B cell (primary cell): Measurements from ENCODE around the gene HMOX1. TPM values are rescaled to one million over a fixed set of nuclear protein-coding genes. Genes with fewer than 3 reads are reported as not detected.

ENCODE experiments used
- ATAC-seq: fragments of 200-7000 bp; cut with Tn5 transposase; one replicate; pipeline ENCODE4 v1.10.0; 2021; ENCODE audit warnings: low read depth, mild to moderate bottlenecking, moderate number of reproducible peaks, moderate library complexity
- CTCF ChIA-PET: fragments of 350-600 bp; sonication (Branson Sonifier 250); formaldehyde crosslinking; loops from one replicate; lab custom pipeline; 2021; ENCODE audit warnings: antibody characterized with exemption, inconsistent platforms; lab: Charles Lee
- POLR2A ChIA-PET: fragments of 350-600 bp; sonication (Branson Sonifier 250); formaldehyde crosslinking; loops from one replicate; lab custom pipeline; 2021; ENCODE audit warnings: antibody characterized with exemption; lab: Charles Lee
- DNase-seq: peaks from one replicate; pipeline ENCODE4 v3.0.0; 2013
- H2AFZ ChIP-seq: 2 replicates; pipeline ENCODE4 v1.6.1; 2012; ENCODE audit warnings: mild to moderate bottlenecking, low read depth, low read length; ENCODE audit not compliant: insufficient read depth, poor library complexity, severe bottlenecking
- H3K27ac ChIP-seq, 2 donors: 1 replicate in 1 of 2; 2 replicates in 1 of 2; pipeline ENCODE4 v1.5.1; 2012 to 2013; ENCODE audit warnings: low read length in 2 of 2, mild to moderate bottlenecking in 2 of 2, moderate library complexity in 1 of 2
- H3K27me3 ChIP-seq, 4 experiments: fragments of 200-600 bp in 1 of 4; sonication (generic) in 1 of 4; replicated peaks in 1 of 4; 1 replicate in 2 of 4; 2 replicates in 2 of 4; pipeline versions ENCODE4 v1.6.1 to v1.7.0; 2013 to 2016; ENCODE audit warnings: low read length in 3 of 4, mild to moderate bottlenecking in 2 of 4, mixed read lengths in 1 of 4, moderate library complexity in 1 of 4; ENCODE audit not compliant: insufficient read depth in 4 of 4, control insufficient read depth in 3 of 4; ENCODE audit errors: control extremely low read depth in 1 of 4
- H3K36me3 ChIP-seq, 2 experiments: replicated peaks in 1 of 2; 1 replicate in 1 of 2; 2 replicates in 1 of 2; pipeline versions ENCODE4 v1.6.1 to v1.7.1; 2013; ENCODE audit warnings: low read length in 1 of 2; ENCODE audit not compliant: insufficient read depth in 2 of 2, control insufficient read depth in 1 of 2; ENCODE audit errors: control extremely low read depth in 1 of 2, extremely low read depth in 1 of 2
- H3K4me1 ChIP-seq, 2 donors: fragments of 200-600 bp in 1 of 2; sonication (generic) in 1 of 2; 1 replicate in 1 of 2; 2 replicates in 1 of 2; pipeline versions ENCODE4 v1.5.1 to v1.6.1; 2013 to 2017; ENCODE audit warnings: low read length in 2 of 2; ENCODE audit not compliant: control insufficient read depth in 2 of 2, insufficient read depth in 2 of 2
- H3K4me2 ChIP-seq: replicated peaks from 2 replicates; pipeline ENCODE3; 2012; ENCODE audit warnings: mild to moderate bottlenecking, low read depth, low read length; ENCODE audit not compliant: poor library complexity, severe bottlenecking
- H3K4me3 ChIP-seq, 5 experiments: fragments of 200-600 bp in 1 of 5; sonication (generic) in 1 of 5; 1 replicate in 3 of 5; 2 replicates in 2 of 5; pipeline versions ENCODE4 v1.5.1 to v1.7.0; 2011 to 2016; ENCODE audit warnings: low read length in 4 of 5, mild to moderate bottlenecking in 4 of 5, low read depth in 2 of 5, control low read depth in 1 of 5, moderate library complexity in 1 of 5; ENCODE audit not compliant: insufficient read depth in 1 of 5; ENCODE audit errors: control extremely low read depth in 1 of 5, extremely low read depth in 1 of 5
- H3K79me2 ChIP-seq: fragments of 200-600 bp; sonication (generic); one replicate; pipeline ENCODE4 v1.6.0; 2016; ENCODE audit warnings: low read length; ENCODE audit not compliant: control insufficient read depth, insufficient read depth
- H3K9ac ChIP-seq: fragments of 200-600 bp; sonication (generic); 2 replicates; pipeline ENCODE4 v1.6.1; 2017; ENCODE audit warnings: mild to moderate bottlenecking, low read length, moderate library complexity
- H3K9me3 ChIP-seq, 3 donors: one replicate each; pipeline versions ENCODE4 v1.6.1 to v1.7.1; 2013; ENCODE audit warnings: low read length in 2 of 3; ENCODE audit not compliant: control insufficient read depth in 2 of 3, insufficient read depth in 1 of 3; ENCODE audit errors: control extremely low read depth in 1 of 3
- H4K20me1 ChIP-seq: 2 replicates; pipeline ENCODE4 v1.6.0; 2012; ENCODE audit warnings: mild to moderate bottlenecking, low read length; ENCODE audit not compliant: insufficient read depth, control insufficient read depth, poor library complexity, severe bottlenecking
- H3K27ac Mint-ChIP-seq: one replicate; pipeline ENCODE4 v1.8.0; 2021; ENCODE audit warnings: mixed read lengths
- H3K27me3 Mint-ChIP-seq: one replicate; pipeline ENCODE4 v1.8.0; 2021; ENCODE audit warnings: mixed read lengths
- H3K4me1 Mint-ChIP-seq: one replicate; pipeline ENCODE4 v1.8.0; 2021; ENCODE audit warnings: mixed read lengths
- H3K4me3 Mint-ChIP-seq: one replicate; pipeline ENCODE4 v1.8.0; 2021; ENCODE audit warnings: mixed read lengths
- H3K9me3 Mint-ChIP-seq: one replicate; pipeline ENCODE4 v1.8.0; 2022; ENCODE audit warnings: mixed read lengths; ENCODE audit not compliant: insufficient read depth
- EZH2 ChIP-seq: IDR thresholded peaks from 2 replicates; pipeline ENCODE4 v1.6.1; 2012; ENCODE audit warnings: borderline replicate concordance, low read depth, mild to moderate bottlenecking, moderate library complexity, low read length; ENCODE audit not compliant: insufficient read depth, poor library complexity, severe bottlenecking
- WGBS: methylation state at CpG from one replicate; pipeline ENCODE4 v1.1.5; 2013; ENCODE audit warnings: missing lambda C conversion rate; ENCODE audit not compliant: insufficient coverage; 5-methylcytosine and 5-hydroxymethylcytosine counted together
- intact Hi-C: fragments of 100-400 bp; cut with micrococcal nuclease; formaldehyde crosslinking; loops from one replicate; pipeline ENCODE4 v1.10.0; 2022
- polyA plus RNA-seq: library from polyadenylated mRNA; depleted of rRNA; stranded (reverse); fragments of >200 nt; gene quantifications from 2 replicates; pipeline ENCODE4 v1.2.3, GENCODE V29; 2012
- total RNA-seq, 2 donors: library from RNA; stranded (reverse); fragments of 120-200 nt in 1 of 2; gene quantifications; 1 replicate in 1 of 2; 2 replicates in 1 of 2; pipeline versions ENCODE4 v1.2.3 to v1.2.4, GENCODE V29; 2013 to 2022
- TF ChIP-seq, protein P1 (sequence below): fragments of 200-600 bp; IDR thresholded peaks from one replicate; pipeline ENCODE4 v1.8.0; 2022; ENCODE audit warnings: antibody characterized with exemption, mild to moderate bottlenecking

Gene HMOX1
- total and polyA plus RNA-seq, 2 donors (not counting 1 experiment from before 2014, with no cell fraction given) = 9.4 to 21.9 TPM

GRCh38 chr22:35422145-35422544, 41.2 kb downstream of the HMOX1 start:
- H4K20me1 ChIP-seq = peaks cover 17% of the 10 kb centered on the region
- Mint-ChIP-seq H3K4me3 (no peak overlapping the region), H3K9me3 (no peaks in the 10 kb centered on the region), H3K27ac (no peak overlapping the region), H3K4me1 (peaks cover 2% of the 10 kb centered on the region), H3K27me3 (no peaks in the 10 kb centered on the region)
- intact Hi-C loops = no loop called here
- H3K27ac ChIP-seq = no peak overlapping the region
- POLR2A ChIA-PET = no interaction called here
- no peaks in the 10 kb centered on the region for H3K4me1 ChIP-seq
- peaks cover 11 to 89% of the 10 kb centered on the region in 2 experiments for H3K36me3 ChIP-seq
- no peak overlapping the region for H3K9ac ChIP-seq
- CTCF ChIA-PET = interaction anchor here (1.1 to 2.6 kb wide), 2 partner anchors 25 to 71 kb away, joined by 3 to 12 read pairs; no protein-coding TSS in a partner anchor
- H3K9me3 ChIP-seq = no peaks in the 10 kb centered on the region
- H3K79me2 ChIP-seq = peaks cover 3% of the 10 kb centered on the region
- H3K4me3 ChIP-seq = no peak overlapping the region
- ATAC-seq = no peak
- no peak for DNase-seq
- H2AFZ ChIP-seq = no peak overlapping the region
- H3K4me2 ChIP-seq = no peak overlapping the region
- TF ChIP-seq EZH2 = no peak
- TF ChIP-seq, protein P1, sequence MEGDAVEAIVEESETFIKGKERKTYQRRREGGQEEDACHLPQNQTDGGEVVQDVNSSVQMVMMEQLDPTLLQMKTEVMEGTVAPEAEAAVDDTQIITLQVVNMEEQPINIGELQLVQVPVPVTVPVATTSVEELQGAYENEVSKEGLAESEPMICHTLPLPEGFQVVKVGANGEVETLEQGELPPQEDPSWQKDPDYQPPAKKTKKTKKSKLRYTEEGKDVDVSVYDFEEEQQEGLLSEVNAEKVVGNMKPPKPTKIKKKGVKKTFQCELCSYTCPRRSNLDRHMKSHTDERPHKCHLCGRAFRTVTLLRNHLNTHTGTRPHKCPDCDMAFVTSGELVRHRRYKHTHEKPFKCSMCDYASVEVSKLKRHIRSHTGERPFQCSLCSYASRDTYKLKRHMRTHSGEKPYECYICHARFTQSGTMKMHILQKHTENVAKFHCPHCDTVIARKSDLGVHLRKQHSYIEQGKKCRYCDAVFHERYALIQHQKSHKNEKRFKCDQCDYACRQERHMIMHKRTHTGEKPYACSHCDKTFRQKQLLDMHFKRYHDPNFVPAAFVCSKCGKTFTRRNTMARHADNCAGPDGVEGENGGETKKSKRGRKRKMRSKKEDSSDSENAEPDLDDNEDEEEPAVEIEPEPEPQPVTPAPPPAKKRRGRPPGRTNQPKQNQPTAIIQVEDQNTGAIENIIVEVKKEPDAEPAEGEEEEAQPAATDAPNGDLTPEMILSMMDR = no peak
- H3K27me3 ChIP-seq = no peaks in the 10 kb centered on the region
- 83% methylated on average over 4 of the region's 4 CpGs for WGBS

GRCh38 chr22:35422936-35423335, 42.0 kb downstream of the HMOX1 start:
- peaks cover 12 to 81% of the 10 kb centered on the region in 2 experiments for H3K36me3 ChIP-seq
- POLR2A ChIA-PET = no interaction called here

More at GRCh38 chr22:35422936-35423335, 42.0 kb downstream of the HMOX1 start:
- Mint-ChIP-seq H3K27me3 (no peaks in the 10 kb centered on the region), H3K27ac (no peak overlapping the region), H3K4me1 (peaks cover 2% of the 10 kb centered on the region), H3K4me3 (no peak overlapping the region), H3K9me3 (no peaks in the 10 kb centered on the region)
- 99% methylated on average over 9 of the region's 9 CpGs for WGBS
- H3K27ac ChIP-seq = no peak overlapping the region
- H2AFZ ChIP-seq = no peak overlapping the region
- H3K4me2 ChIP-seq = no peak overlapping the region
- H3K4me1 ChIP-seq = no peaks in the 10 kb centered on the region
- no peak for TF ChIP-seq EZH2
- TF ChIP-seq, protein P1 = no peak
- no peak overlapping the region for H3K9ac ChIP-seq
- H3K79me2 ChIP-seq = peaks cover 3% of the 10 kb centered on the region
- CTCF ChIA-PET = no interaction called here
- DNase-seq = no peak
- no peak for ATAC-seq
- H4K20me1 ChIP-seq = peaks cover 17% of the 10 kb centered on the region
- intact Hi-C loops = no loop called here
- H3K4me3 ChIP-seq = no peak overlapping the region
- H3K9me3 ChIP-seq = no peaks in the 10 kb centered on the region
- H3K27me3 ChIP-seq = no peaks in the 10 kb centered on the region
